ENCODE measurements around the gene ZNF296. TPM values are rescaled to one million over a fixed set of nuclear protein-coding genes. Genes with fewer than 3 reads are reported as not detected.
A peak's percentile ranks its signal among the peaks of the same experiment; 100 is the strongest.

The ZNF296 gene
- total RNA-seq, 1 donor from 2014 or later, result under 0.01 TPM

GRCh38 chr19:45063851-45064801 lies 12.2 kb downstream of the ZNF296 start:
- FAIRE-seq (no peak), DNase-seq (ENCODE audit: low spot score in 2 of 2) (peak in 1 of 2 donors; percentile 7)

- DNase-seq (ENCODE audit: low spot score in 2 of 2), result no peak
- no peak for FAIRE-seq
Measured at GRCh38 chr19:45061965-45062364, 14.3 kb downstream of the ZNF296 start.

GRCh38 chr19:45059258-45059965 lies 16.9 kb downstream of the ZNF296 start:
- peak; percentile 76 to 80 for DNase-seq (ENCODE audit: low spot score in 2 of 2)
- FAIRE-seq, result no peak

- DNase-seq (ENCODE audit: low spot score in 2 of 2), result no peak
Measured at GRCh38 chr19:45058622-45059159, 17.6 kb downstream of the ZNF296 start.

GRCh38 chr19:45057444-45057843 lies 18.8 kb downstream of the ZNF296 start:
- no peak for FAIRE-seq

More at GRCh38 chr19:45058622-45059159, 17.6 kb downstream of the ZNF296 start:
- FAIRE-seq, result no peak

GRCh38 chr19:45056831-45057230 lies 19.4 kb downstream of the ZNF296 start:
- FAIRE-seq, result no peak

More at GRCh38 chr19:45057444-45057843, 18.8 kb downstream of the ZNF296 start:
- no peak for DNase-seq (ENCODE audit: low spot score in 2 of 2)

GRCh38 chr19:45051929-45052579 lies 24.2 kb downstream of the ZNF296 start:
- DNase-seq (ENCODE audit: low spot score in 2 of 2) (no peak), FAIRE-seq (no peak)

More at GRCh38 chr19:45056831-45057230, 19.4 kb downstream of the ZNF296 start:
- DNase-seq (ENCODE audit: low spot score in 2 of 2), result no peak

- no peak for FAIRE-seq
- DNase-seq (ENCODE audit: low spot score in 2 of 2), result no peak
Measured at GRCh38 chr19:45050036-45050435, 26.2 kb downstream of the ZNF296 start.

GRCh38 chr19:45049073-45049736 lies 27.1 kb downstream of the ZNF296 start:
- FAIRE-seq (no peak), DNase-seq (ENCODE audit: low spot score in 2 of 2) (no peak)

- DNase-seq (ENCODE audit: low spot score in 2 of 2) (no peak), FAIRE-seq (no peak)
Measured at GRCh38 chr19:45047188-45047797, 29.0 kb downstream of the ZNF296 start.

- no peak for FAIRE-seq
Measured at GRCh38 chr19:45046355-45046754, 29.9 kb downstream of the ZNF296 start.

GRCh38 chr19:45045671-45046353 lies 30.5 kb downstream of the ZNF296 start:
- FAIRE-seq (no peak), DNase-seq (ENCODE audit: low spot score in 2 of 2) (peak; percentile 62 to 70)

More at GRCh38 chr19:45046355-45046754, 29.9 kb downstream of the ZNF296 start:
- DNase-seq (ENCODE audit: low spot score in 2 of 2), result no peak

GRCh38 chr19:45041125-45041524 lies 35.2 kb downstream of the ZNF296 start:
- DNase-seq (ENCODE audit: low spot score in 2 of 2) (no peak), FAIRE-seq (no peak)

- no peak for FAIRE-seq
- no peak for DNase-seq (ENCODE audit: low spot score in 2 of 2)
Measured at GRCh38 chr19:45040059-45040771, 36.1 kb downstream of the ZNF296 start.

GRCh38 chr19:45038931-45039893 lies 37.1 kb downstream of the ZNF296 start, which contains the start of gene CLASRP:
TSS of gene CLASRP (plus strand) at chr19:45039045. CDS start at chr19:45040213, 1,168 bp downstream.
- FAIRE-seq, result peak; percentile 60
- DNase-seq (ENCODE audit: low spot score in 2 of 2), result peak; percentile 91 to 93

GRCh38 chr19:45037393-45038169 lies 38.7 kb downstream of the ZNF296 start:
- no peak for FAIRE-seq
- no peak for DNase-seq (ENCODE audit: low spot score in 2 of 2)

All from frontal cortex (tissue), 4 donors.